ENCODE data around the gene STK16.
"Not testable (repeated sequence)": the region's sequence is repeated elsewhere in the genome, so short reads cannot be mapped to it uniquely, and the experiment has no call there.

Gene STK16, protein sequence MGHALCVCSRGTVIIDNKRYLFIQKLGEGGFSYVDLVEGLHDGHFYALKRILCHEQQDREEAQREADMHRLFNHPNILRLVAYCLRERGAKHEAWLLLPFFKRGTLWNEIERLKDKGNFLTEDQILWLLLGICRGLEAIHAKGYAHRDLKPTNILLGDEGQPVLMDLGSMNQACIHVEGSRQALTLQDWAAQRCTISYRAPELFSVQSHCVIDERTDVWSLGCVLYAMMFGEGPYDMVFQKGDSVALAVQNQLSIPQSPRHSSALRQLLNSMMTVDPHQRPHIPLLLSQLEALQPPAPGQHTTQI

DNA sequence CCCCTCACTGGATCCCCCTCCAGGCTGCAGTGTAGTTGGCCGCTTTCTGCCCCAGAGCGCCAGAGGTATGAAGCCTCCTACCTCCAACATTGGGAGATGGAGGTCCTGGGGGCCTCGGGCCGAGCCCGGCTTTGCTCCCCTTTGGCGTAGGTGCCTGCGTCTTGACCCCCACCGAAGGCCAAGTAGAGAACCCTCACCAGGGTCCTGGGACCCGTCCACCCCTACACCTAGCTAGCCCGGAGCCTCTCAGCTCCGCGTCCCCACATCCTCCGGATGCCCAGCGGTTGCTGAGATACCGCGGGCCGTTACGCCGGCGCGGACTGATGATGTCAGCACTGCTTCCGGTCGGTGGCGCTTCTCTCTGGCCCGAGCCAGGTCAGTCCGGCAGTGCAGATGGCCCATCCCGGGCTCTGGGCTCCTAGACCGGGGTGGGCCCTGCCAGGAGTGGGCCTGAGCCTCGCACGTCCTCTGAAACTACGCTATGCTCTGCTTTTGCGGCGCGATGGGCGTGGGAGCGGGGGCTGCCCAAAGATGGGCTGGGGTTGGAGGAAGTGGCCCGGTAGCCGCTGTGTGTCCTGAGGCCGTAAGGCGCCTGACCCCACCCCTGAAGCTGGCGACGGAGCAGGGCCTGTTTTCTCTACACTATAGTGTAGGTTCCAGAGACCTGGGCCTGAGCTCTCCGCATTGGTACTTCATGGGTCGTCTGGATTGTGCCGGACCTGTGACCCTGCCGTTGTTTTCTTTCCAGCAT lies at the start of gene STK16, which contains the start of gene GLB1L:
STK16 (plus strand) TSS at position 332 of the 751 bp plus-strand sequence. CDS start 521 bp downstream, outside the sequence.
GLB1L (minus strand) TSS at position 297 of the 751 bp plus-strand sequence. CDS start 1,871 bp downstream, outside the sequence.
- DNase-seq (ENCODE audit: low read depth) = peak; percentile 86

DNA sequence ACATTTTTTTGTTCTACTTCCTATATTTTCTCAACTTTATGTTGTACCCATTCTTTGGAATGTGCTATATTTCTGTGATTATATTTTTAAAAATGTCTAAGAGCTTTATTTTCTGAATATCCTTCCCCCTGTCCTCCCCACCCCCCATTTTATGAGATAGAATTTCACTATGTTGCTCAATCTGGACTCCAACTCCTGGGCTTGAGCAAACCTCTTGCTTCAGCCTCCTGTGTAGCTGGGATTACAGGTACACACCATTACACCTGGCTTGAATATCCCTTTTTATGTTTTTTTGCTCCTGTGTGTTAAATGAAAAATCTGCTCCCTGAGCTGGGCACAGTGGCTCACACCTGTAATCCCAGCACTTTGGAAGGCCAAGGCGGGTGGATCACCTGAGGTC lies 47.9 kb upstream of the STK16 start:
- DNase-seq (ENCODE audit: low read depth) = no peak

DNA sequence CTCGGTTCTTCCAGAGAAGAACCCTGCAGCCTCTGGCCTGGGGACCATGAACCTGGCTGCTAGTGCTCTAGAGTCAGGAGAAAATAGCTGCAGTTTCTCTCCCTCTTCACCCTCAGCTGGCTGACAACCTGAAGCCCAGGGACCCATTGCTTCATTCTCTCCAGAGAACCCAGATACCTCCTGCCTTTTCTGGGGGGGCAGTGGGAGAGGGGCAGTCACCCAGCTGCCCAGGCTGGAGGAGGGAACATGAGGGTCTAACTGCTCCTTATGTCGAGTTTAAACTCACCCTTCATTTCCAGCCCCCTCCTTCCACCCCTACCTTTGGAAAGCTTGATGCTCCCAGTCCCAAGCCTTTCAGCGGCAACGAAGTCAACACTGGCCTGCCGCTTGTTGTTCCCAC lies 46.3 kb upstream of the STK16 start:
- no peak for DNase-seq (ENCODE audit: low read depth)

DNA sequence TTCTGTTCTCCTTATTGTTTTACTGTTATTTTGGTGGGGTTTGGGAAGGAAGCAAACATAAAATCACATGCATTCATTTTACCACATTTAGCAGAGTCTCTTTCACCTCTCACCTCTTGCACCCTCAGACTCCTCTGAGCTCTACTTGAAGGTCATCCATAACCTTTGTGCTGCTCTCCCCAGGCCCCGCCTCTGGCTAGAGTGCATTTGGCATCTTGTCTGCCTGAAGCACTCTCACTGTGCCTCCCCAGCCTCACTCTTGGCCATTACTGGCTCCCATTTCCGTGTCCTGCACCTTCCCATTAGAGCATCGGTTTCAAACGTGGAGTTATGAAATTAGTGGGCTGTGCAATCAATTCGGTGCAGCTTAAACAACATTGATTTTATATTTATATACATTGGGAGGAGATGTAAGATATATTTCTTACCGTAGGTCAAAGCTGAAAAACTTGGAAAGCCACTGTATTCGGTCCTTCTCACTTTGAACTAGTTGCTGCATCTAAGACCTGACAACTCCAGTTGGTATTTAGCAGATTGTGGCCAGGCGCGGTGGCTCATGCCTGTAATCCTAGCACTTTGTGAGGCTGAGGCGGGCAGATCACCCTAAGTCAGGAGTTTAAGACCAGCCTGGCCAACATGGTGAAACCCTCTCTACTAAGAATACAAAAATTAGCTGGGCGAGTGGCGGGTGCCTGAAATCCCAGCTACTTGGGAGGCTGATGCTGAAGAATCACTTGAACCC lies 45.6 kb upstream of the STK16 start:
- no peak for DNase-seq (ENCODE audit: low read depth)

DNA sequence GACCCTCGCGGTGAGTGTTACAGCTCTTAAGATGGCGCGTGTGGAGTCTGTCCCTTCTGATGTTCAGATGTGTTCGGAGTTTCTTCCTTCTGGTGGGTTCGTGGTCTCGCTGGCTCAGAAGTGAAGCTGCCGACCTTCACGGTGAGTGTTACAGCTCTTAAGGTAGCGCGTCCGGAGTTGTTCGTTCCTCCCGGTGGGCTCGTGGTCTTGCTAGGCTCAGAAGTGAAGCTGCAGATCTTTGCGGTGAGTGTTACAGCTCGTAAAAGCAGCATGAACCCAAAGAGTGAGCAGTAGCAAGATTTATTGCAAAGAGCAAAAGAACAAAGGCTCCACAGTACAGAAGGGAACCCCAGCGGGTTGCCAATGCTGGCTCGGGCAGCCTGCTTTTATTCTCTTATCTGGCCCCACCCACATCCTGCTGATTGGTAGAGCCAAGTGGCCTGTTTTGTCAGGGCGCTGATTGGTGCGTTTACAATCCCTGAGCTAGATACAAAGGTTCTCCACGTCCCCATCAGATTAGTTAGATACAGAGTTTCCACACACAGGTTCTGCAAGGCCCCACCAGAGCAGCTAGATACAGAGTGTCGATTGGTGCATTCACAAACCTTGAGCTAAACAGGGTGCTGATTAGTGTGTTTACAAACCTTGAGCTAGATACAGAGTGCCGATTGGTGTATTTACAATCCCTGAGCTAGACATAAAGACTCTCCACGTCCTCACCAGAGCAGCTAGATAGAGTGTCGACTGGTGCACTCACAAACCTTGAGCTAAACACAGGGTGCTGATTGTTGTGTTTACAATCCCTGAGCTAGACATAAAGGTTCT lies 44.6 kb upstream of the STK16 start:
- not testable (repeated sequence) for DNase-seq (ENCODE audit: low read depth)

DNA sequence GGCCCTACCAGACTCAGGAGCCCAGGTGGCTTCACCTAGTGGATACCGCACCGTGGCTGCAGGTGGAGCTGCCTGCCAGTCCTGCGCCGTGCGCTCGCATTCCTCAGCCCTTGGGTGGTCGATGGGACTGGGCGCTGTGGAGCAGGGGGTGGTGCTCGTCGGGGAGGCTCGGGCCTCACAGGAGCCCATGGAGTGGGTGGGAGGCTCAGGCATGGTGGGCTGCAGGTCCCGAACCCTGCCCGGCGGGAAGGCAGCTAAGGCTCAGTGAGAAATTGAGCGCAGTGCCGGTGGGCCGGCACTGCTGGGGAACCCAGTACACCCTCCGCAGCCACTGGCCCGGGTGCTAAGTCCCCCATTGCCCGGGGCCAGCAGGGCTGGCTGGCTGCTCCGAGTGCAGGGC lies 43.9 kb upstream of the STK16 start:
- not testable (repeated sequence) for DNase-seq (ENCODE audit: low read depth)

DNA sequence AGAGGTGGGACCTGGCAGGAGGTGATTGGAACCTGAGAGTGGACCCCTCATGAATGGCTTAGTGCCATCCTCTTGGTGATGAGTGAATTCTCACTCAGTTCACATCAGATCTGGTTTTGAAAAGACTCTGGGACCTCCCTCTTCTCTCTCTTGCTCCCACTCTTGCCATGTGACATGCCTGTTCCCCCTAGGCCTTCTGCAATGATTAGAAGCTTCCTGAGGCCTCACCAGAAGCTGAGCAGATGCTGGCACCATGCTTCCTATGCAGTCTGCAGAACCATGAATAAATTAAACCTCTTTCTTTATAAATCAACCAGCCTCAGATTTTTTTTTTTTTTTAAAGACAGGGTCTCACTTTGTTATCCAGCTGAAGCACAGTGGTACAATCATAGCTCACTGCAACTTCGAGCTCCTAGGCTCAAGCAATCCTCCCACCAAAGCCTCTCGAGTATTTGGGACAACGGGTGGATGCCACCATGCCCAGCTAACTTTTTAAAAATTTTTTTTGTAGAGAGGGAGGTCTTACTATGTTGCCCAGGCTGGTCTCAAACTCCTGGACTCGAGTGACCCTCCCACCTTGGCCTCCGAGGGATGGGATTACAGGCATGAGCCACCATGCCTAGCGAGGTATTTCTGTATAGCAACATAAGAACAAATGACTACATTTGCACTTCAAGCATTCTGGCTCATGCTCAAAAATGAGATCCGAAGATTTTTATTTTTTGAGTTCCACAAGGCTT lies 40.7 kb upstream of the STK16 start:
- no peak for DNase-seq (ENCODE audit: low read depth)

DNA sequence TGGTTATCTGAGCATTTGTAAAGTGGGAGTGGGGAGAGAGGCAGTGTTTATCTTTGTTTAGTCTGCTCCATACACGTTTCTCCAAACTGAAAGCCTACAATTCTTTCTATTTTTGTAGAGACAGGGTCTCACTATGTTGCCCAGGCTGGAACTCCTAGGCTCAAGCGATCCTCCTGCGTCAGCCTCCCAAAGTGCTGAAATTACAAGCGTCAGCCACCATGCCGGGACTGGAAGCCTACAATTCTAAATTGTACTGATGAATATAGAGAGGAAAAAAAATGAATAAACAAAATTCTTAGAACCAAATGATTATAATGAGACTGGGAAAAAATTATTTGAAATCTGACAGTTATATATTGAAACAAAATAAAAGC lies 40.1 kb upstream of the STK16 start:
- DNase-seq (ENCODE audit: low read depth) = no peak

DNA sequence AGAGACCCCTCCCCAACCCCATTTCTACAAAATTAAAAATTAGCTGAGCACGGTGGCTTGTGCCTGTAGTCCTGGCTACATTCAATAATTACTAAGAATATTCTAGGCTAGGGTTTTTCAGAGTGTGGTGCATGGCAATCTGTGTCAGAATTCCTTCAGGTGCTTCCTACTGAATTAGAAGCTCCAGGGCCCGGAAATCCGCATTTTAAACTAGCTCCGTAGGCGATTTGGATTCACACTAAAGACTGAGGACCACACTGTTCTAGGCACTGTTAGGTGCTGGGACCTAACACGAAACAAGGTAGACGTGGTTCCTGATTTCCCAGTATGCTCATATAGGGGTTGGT lies 39.3 kb upstream of the STK16 start:
- no peak for DNase-seq (ENCODE audit: low read depth)

DNA sequence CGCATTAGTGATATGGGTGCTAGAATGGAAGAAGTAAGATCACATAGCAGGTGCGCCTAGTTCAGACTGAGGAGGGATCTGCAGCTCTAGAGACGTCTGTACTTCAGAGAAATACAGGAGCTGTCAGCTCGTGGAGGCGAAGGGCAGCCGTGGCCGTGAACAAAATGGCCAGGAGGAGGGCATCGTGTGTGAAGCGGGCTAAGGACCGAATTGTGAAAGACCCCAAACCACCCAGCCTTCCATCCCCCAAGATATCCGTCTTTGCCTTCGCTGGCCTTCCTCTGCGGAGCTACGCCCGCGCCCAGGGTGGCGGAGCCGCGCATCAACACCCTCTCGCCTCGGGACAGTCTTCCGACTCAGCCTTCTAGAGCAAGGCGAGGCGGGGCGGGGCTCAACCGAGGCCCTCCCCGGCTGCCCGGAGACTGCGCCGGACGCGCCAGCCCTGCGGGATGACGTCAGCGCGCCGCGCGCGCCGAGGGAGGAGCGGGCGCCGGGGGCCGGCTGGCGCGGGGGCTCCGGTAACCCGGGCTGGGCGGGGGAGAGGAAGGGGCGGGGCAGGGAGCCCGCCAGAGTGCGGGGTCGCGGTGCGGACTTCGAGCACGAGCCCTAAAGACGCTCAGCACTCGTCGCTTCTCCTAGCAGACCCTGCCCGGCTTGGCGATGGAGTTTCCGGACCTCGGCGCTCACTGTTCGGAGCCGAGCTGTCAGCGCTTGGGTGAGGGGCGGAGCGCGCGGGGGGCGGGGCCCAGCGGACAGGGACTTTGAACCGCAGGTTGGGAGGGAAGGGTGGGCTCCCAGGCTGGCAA lies 38.7 kb upstream of the STK16 start, which contains the start of gene ZFAND2B:
ZFAND2B (plus strand) TSS at position 455 of the 806 bp plus-strand sequence; CDS start at position 661, 206 bp downstream.
- DNase-seq (ENCODE audit: low read depth) = peak; percentile 87

DNA sequence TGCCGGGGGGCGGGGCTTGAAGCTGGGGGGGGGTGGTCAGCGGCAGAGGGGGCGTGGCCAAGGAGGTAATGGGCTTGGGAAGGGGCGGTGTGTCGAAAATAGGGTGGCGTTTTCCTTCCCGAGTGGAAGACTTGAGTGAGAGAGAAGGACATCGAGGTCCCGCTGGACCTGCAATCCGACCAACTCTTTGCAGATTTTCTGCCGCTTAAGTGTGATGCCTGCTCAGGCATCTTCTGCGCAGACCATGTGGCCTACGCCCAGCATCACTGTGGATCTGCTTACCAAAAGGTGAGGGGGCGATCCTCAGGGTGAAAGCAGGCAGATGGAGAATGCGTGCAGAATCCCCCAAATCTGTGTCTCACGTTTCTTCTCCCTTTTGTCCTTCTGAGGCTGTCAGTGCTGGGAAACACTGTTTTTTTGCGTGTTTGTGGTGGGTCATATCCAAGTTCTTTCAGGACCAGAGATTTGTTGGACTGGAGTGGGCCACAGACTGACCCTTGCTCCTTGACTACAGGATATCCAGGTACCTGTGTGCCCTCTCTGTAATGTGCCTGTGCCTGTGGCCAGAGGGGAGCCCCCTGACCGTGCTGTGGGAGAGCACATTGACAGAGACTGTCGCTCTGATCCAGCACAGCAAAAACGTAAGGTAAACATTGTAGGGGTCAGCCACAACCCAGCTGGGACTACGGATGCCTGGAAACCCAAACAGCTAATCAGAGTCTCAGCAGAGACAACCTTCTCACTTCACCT lies 38.0 kb upstream of the STK16 start:
- DNase-seq (ENCODE audit: low read depth) = no peak

DNA sequence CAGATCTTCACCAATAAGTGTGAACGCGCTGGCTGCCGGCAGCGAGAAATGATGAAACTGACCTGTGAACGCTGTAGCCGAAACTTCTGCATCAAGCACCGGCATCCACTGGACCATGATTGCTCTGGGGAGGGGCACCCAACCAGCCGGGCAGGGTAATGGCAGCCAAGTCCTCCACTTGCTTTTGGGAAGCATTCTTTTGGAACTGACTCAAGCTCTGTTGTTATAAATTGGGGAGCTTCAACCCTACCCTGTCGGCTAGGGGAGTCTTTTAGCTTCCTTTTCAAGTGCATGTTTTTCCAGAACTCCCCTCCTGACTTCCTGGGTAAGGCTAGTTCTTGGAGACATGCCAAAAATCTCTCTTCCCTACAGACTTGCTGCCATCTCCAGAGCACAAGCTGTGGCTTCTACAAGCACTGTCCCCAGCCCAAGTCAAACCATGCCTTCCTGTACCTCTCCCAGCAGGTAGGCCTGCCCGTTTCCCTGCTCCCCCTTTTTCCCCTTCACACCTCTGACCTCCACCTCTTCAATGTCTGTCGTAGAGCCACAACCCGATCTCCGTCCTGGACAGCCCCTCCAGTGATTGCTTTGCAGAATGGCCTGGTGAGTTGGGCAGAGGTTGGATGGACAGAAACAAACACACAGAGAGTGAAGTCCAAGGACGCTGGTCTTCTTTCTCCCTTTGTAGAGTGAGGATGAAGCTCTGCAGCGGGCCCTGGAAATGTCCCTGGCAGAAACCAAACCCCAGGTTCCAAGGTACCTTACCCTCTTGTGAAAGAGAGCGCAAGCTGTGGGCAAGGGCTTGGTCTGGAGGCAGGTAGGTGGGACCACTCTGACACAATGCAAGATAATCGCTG lies 37.2 kb upstream of the STK16 start:
- no peak for DNase-seq (ENCODE audit: low read depth)

DNA sequence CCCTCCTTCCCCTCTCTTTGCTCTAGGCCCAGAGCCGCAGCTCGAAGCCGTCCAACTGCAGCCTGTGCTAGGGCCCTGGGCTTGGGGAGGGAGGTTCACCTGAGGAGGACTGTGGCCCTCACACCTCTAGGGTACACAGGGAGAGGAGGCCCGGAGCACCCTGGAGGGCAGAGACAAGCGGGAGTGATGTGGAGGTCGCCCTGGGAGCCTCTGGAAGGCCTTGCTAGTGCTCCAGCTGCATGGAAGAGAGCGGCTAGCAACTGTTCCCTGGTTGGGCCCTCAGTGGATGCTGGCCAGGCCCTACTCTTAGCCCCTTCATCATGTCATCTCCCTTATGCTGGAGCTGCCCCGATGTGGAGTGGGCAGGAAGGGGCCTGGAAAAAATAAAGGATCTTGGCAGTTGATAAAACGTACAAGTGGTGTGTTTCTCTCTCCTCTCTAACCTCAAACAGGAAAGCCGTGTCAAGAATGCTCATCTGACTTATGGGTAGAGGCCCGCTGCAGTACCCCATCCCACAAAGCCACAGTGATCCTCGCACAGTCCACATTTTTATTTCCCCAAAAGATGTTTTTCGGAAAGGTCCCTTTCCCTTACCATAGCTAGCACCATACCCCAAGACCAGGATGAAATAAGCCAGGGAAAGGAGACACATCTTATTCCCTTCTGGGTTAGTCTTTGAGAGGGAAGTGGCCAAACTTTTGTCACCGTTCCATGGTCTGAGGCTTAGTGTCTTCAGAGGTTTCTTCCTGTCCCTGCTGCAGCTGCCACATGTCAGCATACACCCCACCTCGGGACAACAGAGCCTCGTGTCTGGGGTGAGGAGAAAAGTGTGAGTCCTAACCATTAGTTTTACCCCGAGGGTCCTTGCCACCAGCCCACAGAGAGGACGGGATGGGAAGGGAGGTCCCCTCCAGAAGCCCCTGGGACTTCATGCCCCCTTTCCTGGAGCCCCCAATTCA lies 35.8 kb upstream of the STK16 start:
- DNase-seq (ENCODE audit: low read depth) = no peak

DNA sequence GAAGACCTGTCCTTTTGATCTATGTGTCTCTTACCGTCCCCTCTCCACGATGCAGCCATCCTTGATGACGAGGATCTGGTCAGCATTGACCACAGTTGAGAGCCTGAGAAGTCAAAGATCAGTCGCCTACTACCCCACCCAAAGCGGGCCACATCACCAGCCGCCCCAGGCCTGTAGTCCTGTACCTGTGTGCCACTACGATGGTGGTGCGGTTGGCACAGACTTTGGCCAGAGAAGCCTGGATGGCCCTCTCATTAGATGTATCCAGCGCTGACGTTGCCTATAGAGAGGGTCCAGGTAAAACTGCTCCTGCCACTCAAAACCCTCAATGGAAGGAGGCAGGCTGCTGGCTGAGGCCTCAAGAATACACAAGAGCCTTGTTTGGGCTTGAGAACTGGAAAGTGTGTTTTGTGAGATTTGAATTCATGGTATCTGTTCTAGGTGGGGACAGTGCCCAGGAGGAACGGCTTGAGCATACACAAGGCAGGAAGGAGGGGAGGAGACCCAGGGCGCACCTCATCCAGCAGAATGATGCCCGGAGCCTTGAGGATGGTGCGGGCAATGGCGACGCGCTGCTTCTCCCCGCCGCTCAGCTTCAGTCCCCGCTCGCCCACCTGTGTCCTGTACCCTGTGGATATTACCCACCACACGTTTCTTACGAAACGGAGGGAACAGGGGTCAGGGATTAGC lies 34.9 kb upstream of the STK16 start:
- no peak for DNase-seq (ENCODE audit: low read depth)

DNA sequence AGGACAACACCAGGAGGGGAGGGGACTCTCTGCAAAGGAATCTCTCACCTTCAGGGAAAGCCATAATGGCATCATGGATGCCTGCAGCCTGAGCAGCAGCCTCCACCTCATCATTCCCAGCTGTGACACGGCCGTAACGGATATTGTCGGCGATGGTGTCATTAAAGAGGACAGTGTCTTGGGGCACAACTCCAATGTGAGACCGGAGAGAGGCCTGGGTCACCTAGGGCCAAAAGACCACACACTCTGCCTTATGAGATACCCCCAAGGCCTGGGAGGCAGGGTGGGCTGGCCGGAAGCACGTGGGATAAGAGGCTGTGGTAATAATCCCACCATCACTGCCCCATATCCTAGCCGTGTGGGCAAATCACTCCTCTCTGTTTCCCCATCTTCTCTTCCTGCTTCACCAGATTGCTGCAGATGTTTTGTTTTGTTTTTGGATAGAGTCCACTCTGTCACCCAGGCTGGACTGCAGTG lies 34.4 kb upstream of the STK16 start:
- no peak for DNase-seq (ENCODE audit: low read depth)

DNA sequence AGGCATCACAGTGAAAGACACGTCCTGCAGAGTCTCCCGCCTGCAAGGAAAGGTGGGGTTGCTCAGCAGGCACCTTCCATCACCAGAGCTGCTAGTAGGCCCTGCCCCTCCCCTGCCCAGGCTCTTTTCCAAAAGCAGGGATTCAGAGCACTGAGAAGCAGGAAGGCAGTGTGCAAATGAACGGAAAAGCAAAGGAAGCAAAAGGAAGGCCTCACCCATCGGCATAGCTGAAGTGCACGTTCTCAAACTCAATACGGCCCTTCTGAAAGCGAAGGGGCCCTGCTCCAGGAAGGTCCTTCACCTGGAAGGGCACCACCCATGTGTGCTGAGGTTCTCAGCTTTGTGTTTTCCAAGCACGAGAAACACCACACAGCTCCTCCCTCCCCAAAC lies 32.3 kb upstream of the STK16 start:
- DNase-seq (ENCODE audit: low read depth) = no peak

All from stimulated activated CD8-positive, alpha-beta memory T cell treated with anti-CD3 and anti-CD28 coated beads, Interleukin-7, amount 100 ng/mL, for 24 hours (primary cell).